ENCODE measurements around the gene NKD1.

NKD1 gene

DNA sequence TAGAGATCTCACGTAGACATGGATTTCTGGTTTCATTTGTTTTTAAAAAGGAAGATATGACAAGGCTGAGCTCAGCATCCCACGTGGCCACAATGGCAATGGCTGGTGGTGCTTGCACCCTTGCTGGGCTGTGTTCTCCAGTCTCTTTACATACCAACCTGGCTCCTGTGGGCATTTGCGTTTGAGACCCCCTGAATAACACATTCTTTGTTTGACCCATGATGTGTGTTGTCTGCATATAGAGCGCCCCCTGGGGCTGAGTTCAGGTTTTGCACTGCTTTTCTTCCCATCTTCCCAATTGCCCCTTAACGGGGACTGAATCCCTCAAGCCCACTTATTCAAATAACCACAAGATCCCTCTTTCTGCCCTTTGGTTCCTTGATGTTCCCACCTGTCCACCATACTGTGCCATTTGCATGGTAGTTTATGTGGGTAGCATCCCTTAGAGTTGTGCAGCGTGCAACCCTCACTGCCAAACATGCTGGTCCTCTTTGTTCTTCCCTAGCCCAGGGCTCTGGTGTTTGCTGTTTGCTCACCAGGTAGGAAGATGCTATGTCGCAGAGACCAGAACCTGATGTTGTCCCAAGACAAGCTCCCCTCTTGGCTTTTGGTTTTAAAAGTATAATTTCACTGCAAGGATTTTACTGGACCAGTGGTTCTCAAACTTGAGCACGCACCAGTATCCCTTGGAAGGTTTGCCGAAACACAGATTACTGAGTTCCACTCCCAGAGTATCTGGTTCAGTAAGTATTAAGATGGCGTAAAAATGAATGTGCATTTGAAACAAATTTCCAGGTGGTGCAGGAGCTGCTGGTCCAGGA lies 38.5 kb upstream of the NKD1 start:
- in situ Hi-C loops (cut with HindIII; ENCODE audit: low sequenced_read_pairs) = no loop called here
- H3K4me3 ChIP-seq (ENCODE audit: low read depth, low read length) = no peak overlapping the region
- DNase-seq (ENCODE audit: low read depth) = no peak
- TF ChIP-seq, protein P1, sequence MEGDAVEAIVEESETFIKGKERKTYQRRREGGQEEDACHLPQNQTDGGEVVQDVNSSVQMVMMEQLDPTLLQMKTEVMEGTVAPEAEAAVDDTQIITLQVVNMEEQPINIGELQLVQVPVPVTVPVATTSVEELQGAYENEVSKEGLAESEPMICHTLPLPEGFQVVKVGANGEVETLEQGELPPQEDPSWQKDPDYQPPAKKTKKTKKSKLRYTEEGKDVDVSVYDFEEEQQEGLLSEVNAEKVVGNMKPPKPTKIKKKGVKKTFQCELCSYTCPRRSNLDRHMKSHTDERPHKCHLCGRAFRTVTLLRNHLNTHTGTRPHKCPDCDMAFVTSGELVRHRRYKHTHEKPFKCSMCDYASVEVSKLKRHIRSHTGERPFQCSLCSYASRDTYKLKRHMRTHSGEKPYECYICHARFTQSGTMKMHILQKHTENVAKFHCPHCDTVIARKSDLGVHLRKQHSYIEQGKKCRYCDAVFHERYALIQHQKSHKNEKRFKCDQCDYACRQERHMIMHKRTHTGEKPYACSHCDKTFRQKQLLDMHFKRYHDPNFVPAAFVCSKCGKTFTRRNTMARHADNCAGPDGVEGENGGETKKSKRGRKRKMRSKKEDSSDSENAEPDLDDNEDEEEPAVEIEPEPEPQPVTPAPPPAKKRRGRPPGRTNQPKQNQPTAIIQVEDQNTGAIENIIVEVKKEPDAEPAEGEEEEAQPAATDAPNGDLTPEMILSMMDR (IDR thresholded peaks at IDR 0.05; ENCODE audit: low read depth, low read length, missing control alignments) = peak; percentile 62

DNA sequence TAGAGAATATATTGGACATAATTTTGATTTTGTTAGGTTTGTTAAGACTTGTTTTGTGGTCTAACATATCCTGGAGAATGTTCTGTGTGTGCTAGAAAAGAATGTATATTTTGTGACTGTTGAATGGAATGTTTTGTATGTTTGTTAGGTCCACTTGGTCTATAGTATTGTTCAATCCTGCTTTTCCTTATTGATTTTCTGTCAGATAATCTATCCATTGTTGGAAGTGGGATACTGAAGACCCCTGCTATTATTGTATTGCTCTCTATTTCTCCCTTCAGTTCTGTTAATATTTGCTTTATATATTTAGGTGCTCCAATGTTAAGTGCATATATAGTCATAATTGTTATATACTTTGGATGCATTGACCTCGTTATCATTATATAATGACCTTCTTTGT lies 33.0 kb upstream of the NKD1 start:
- in situ Hi-C loops (cut with HindIII; ENCODE audit: low sequenced_read_pairs) = no loop called here
- H3K4me3 ChIP-seq (ENCODE audit: low read depth, low read length) = no peak overlapping the region
- DNase-seq (ENCODE audit: low read depth) = no peak

DNA sequence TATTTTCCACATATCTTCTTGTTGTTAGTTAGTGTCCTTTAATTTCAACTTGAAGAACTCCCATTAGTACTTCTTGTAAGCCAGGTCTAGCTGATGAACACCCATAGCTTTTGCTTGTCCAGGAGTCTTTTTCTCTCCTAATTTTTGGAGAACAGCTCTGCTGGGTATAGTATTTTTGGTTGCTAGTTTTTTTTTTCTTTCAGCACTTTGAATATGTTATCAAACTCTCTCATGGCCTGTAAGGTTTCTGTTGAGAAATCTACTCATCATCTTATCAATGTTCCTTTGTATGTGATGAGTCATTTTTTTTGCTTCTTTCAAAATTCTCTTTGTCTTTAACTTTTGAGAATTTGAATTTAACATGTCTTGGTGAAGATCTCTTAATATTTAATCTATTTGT lies 31.8 kb upstream of the NKD1 start:
- no peak overlapping the region for H3K4me3 ChIP-seq (ENCODE audit: low read depth, low read length)
- in situ Hi-C loops (cut with HindIII; ENCODE audit: low sequenced_read_pairs) = no loop called here
- TF ChIP-seq, protein P1 (IDR thresholded peaks at IDR 0.05; ENCODE audit: low read depth, low read length, missing control alignments) = no peak
- DNase-seq (ENCODE audit: low read depth) = no peak

More for the DNA sequence above, 33.0 kb upstream of the NKD1 start:
- TF ChIP-seq, protein P1 (IDR thresholded peaks at IDR 0.05; ENCODE audit: low read depth, low read length, missing control alignments) = no peak

DNA sequence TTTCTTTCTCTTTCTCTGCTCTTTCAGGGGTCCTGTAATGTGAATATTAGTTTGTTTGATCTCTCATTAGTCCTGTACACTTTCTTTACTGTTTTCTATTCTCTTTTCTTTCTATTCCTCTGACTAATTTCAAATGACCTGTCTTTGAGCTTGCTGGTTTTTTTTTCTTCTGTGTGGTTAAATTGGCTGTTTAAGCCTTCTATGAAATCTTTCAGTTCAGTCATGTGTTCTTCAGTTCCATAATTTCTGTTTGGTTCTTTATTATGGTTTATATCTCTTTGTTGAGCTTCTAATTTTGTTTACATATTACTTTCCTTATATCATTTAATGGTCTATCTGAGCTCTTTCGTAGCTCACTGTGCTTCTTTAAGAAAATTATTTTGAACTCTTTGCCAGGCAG lies 31.3 kb upstream of the NKD1 start:
- in situ Hi-C loops (cut with HindIII; ENCODE audit: low sequenced_read_pairs) = no loop called here
- TF ChIP-seq, protein P1 (IDR thresholded peaks at IDR 0.05; ENCODE audit: low read depth, low read length, missing control alignments) = no peak
- no peak for DNase-seq (ENCODE audit: low read depth)
- no peak overlapping the region for H3K4me3 ChIP-seq (ENCODE audit: low read depth, low read length)

DNA sequence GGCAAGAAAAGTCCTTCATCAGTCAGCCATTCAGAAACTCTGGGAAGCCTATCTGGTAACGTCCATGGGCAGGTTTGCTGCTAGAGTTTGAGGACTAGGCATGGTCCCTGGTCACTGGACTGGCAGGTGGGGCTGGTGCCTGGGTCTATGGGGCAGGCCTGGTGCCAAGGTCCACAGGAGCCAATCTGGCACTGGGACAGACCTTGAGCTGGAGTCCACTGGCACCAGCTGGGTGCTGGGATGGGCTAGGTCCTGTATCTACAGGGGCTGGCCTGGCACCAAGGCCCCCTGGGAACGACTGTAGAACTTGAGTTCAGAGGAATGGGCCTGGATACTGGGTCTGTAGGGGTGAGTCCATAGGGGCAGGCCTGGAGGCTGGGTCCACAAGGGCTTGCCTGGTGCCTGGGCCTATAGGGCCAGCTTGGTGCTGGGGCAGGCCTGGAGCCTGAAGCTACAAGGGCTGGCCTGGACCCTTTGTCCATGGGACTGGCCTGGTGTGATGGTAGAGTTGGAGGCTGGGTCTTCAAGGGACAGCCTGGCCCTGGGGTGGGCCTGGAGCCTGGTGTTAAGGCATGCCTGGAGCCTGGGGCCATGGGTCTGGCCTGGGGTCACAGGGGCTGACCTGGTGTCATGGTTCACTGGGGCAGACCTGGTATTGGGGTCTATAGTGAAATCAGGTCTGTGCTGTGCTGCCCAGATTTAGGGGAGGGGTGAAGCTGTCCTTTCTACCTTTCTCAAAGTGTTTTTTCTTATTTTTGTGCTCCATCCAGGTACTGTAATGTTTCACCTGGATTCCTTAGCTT lies 30.5 kb upstream of the NKD1 start:
- in situ Hi-C loops (cut with HindIII; ENCODE audit: low sequenced_read_pairs) = no loop called here

DNA sequence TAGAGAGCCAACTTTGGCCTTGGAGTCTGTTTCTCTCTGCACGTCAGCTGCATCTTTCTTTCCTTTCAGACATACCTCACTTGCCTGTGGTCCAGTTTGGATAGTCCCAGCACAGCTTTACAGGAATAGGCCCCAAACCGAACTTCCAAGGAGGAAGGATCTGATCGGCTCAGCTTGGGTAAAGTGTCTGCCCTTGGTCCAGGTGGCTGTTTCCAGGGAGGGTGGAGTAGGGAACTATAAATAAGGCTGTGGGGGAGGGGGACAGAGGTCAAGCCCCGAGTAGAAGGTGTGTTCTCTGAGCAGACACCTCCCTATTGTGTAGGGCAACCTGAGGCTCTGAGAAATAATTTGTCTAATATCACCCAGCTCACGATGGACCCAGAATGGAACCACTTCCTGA lies 29.2 kb upstream of the NKD1 start:
- in situ Hi-C loops (cut with HindIII; ENCODE audit: low sequenced_read_pairs) = no loop called here
- H3K4me3 ChIP-seq (ENCODE audit: low read depth, low read length) = no peak overlapping the region
- TF ChIP-seq, protein P1 (IDR thresholded peaks at IDR 0.05; ENCODE audit: low read depth, low read length, missing control alignments) = no peak
- no peak for DNase-seq (ENCODE audit: low read depth)

More for the DNA sequence above, 30.5 kb upstream of the NKD1 start:
- TF ChIP-seq, protein P1 (IDR thresholded peaks at IDR 0.05; ENCODE audit: low read depth, low read length, missing control alignments) = no peak
- H3K4me3 ChIP-seq (ENCODE audit: low read depth, low read length) = no peak overlapping the region
- DNase-seq (ENCODE audit: low read depth) = no peak

Data from astrocyte of the cerebellum (primary cell).